Superior temporal gyrus (tissue), 1 donor: Measurements from ENCODE around the gene C1orf122.
A peak's percentile ranks its signal among the peaks of the same experiment; 100 is the strongest.
"Not testable (repeated sequence)": the region's sequence is repeated elsewhere in the genome, so short reads cannot be mapped to it uniquely, and the experiment has no call there.

Source experiments
- DNase-seq: peaks from one replicate; pipeline ENCODE4 v3.0.0-alpha.2; 2016; ENCODE audit errors: extremely low spot score

Gene C1orf122

GRCh38 chr1:37807555-37808368 lies at the start of gene C1orf122, which contains the start of gene YRDC:
TSS of gene C1orf122 (plus strand) at chr1:37807790. CDS start at chr1:37808405, 615 bp downstream.
TSS of gene YRDC (minus strand) at chr1:37808208. CDS start at chr1:37808180, 28 bp downstream.
- DNase-seq = peak; percentile 95

GRCh38 chr1:37759451-37759850 lies 48.1 kb upstream of the C1orf122 start:
- no peak for DNase-seq

- DNase-seq = no peak
Observed at GRCh38 chr1:37761416-37762095, 46.0 kb upstream of the C1orf122 start.

- DNase-seq = no peak
Observed at GRCh38 chr1:37762516-37762915, 45.1 kb upstream of the C1orf122 start.

- no peak for DNase-seq
Observed at GRCh38 chr1:37763791-37764413, 43.7 kb upstream of the C1orf122 start.

GRCh38 chr1:37764414-37764825 lies 43.2 kb upstream of the C1orf122 start:
- DNase-seq = peak; percentile 27

- peak; percentile 62 for DNase-seq
Observed at GRCh38 chr1:37764888-37765441, 42.6 kb upstream of the C1orf122 start, which contains the start of gene EPHA10. TSS of gene EPHA10 (minus strand) at chr1:37765120. CDS start at chr1:37765066, 54 bp downstream.

- DNase-seq = peak; percentile 47
Observed at GRCh38 chr1:37765916-37766664, 41.5 kb upstream of the C1orf122 start.

- DNase-seq = no peak
Observed at GRCh38 chr1:37767488-37767887, 40.1 kb upstream of the C1orf122 start.

- DNase-seq = not testable (repeated sequence)
Observed at GRCh38 chr1:37771440-37771839, 36.1 kb upstream of the C1orf122 start.

- no peak for DNase-seq
Observed at GRCh38 chr1:37776946-37777516, 30.6 kb upstream of the C1orf122 start.

- no peak for DNase-seq
Observed at GRCh38 chr1:37778654-37779053, 28.9 kb upstream of the C1orf122 start.

GRCh38 chr1:37782491-37782890 lies 25.1 kb upstream of the C1orf122 start:
- DNase-seq = no peak

- no peak for DNase-seq
Observed at GRCh38 chr1:37792943-37793686, 14.5 kb upstream of the C1orf122 start.

- peak; percentile 33 for DNase-seq
Observed at GRCh38 chr1:37793773-37794371, 13.7 kb upstream of the C1orf122 start, which contains the start of gene MANEAL. TSS of gene MANEAL (plus strand) at chr1:37793847. CDS start at chr1:37794183, 336 bp downstream.

- peak; percentile 17 for DNase-seq
Observed at GRCh38 chr1:37794372-37795339, 12.9 kb upstream of the C1orf122 start.

GRCh38 chr1:37795340-37796125 lies 12.1 kb upstream of the C1orf122 start:
- DNase-seq = peak; percentile 37
